Lower lobe of right lung (tissue), 2 donors: ENCODE measurements around the gene UTP11. TPM values are rescaled to one million over a fixed set of nuclear protein-coding genes. Genes with fewer than 3 reads are reported as not detected.
"Not testable (repeated sequence)": the region's sequence is repeated elsewhere in the genome, so short reads cannot be mapped to it uniquely, and the experiment has no call there.

Experiments used
- ATAC-seq, 2 donors: fragments of 200-7000 bp; cut with Tn5 transposase; one replicate each; pipeline ENCODE4 v1.9.1; 2020 to 2022; ENCODE audit warnings: mild to moderate bottlenecking in 2 of 2, moderate library complexity in 2 of 2
- DNase-seq: peaks from one replicate; pipeline ENCODE4 v3.0.0-alpha.2; 2020
- H3K27ac ChIP-seq: fragments of 200-600 bp; one replicate; pipeline ENCODE4 v1.8.0; 2022
- H3K27me3 ChIP-seq: fragments of 200-600 bp; one replicate; pipeline ENCODE4 v1.8.0; 2022; ENCODE audit warnings: low read depth
- H3K36me3 ChIP-seq: fragments of 200-600 bp; one replicate; pipeline ENCODE4 v1.8.0; 2022; ENCODE audit warnings: mild to moderate bottlenecking
- H3K4me1 ChIP-seq: fragments of 200-600 bp; one replicate; pipeline ENCODE4 v1.8.0; 2022
- H3K4me3 ChIP-seq: fragments of 200-600 bp; one replicate; pipeline ENCODE4 v1.8.0; 2022; ENCODE audit warnings: mild to moderate bottlenecking
- H3K9me3 ChIP-seq: fragments of 200-600 bp; one replicate; pipeline ENCODE4 v1.8.0; 2022
- intact Hi-C: fragments of 100-400 bp; cut with DNase I; formaldehyde crosslinking; loops from one replicate; pipeline ENCODE4 v1.11.0; 2022
- long read RNA-seq: library from polyadenylated mRNA; unstranded; transcript quantifications from one replicate; pipeline ENCODE4 v2.0.0, GENCODE V29; 2021
- total RNA-seq: library from RNA; stranded (reverse); fragmentation: NEBNext Ultra II Directional; extraction: Animal tissue kit (Norgen Biotek cat#: 25700); gene quantifications from one replicate; pipeline ENCODE4 v1.2.1, GENCODE V29; 2021
- TF ChIP-seq, protein P1 (sequence below): fragments of 200-600 bp; IDR thresholded peaks from one replicate; pipeline ENCODE4 v1.8.0; 2022; ENCODE audit warnings: antibody characterized with exemption, mild to moderate bottlenecking
- donor health status: DM: no; HTN: yes; CAD: no; lungs with severe emphysema.

The UTP11 gene, protein sequence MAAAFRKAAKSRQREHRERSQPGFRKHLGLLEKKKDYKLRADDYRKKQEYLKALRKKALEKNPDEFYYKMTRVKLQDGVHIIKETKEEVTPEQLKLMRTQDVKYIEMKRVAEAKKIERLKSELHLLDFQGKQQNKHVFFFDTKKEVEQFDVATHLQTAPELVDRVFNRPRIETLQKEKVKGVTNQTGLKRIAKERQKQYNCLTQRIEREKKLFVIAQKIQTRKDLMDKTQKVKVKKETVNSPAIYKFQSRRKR
- 22.8 TPM for total RNA-seq
- long read RNA-seq, transcript UTP11-201 (8 exons, 2,019 nt), result major isoform, 41 of 42 reads
- long read RNA-seq, partial matches to known transcripts, result 1 of 42 reads
- long read RNA-seq, other reads (novel, unspliced or antisense), result 0 of 42 reads

DNA sequence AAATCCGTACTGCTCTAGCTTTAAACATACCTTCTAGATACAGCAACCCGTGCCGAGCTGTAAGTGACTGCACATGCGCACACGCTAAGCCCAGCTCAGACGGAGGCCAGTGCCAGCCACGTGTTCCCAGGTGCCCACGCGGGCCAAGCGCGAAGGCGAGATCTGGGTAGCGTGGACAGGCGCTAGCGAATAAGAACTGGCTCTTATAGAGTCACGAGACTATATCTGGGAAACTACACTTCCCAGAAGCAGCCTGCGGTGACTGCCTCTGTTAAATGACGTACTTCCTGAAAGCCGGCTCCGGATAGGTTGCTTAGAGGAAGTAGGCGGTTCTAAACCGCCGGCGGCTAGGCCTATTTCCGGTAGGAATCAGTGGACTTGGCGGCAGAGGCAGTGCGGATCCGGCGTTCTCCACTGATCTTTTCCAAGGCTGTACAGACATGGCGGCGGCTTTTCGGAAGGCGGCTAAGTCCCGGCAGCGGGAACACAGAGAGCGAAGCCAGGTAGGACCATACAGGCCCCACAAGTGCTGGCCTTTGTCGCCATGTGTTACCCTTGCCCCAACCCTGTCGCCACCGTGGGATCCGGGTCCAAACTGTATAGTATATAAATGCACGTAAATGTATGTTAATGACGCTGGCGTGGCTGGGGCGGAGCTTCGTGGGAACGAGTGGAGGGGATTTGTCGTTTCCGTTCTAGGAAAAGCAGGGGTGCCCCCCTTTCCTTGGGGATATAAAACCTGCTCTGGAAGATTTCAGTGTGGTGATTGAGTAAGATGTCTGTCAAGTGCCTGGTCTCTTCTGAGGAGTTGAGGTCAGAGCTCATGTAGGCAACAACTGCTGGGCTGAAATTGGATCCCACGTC is at the start of gene UTP11:
Gene UTP11, plus strand, starts transcription at position 372 of the 864 bp plus-strand sequence. Its CDS starts 69 bp downstream, at position 441.
- Histone ChIP-seq H3K27me3 (no peaks in the 10 kb centered on the region), H3K36me3 (peaks cover 18% of the 10 kb centered on the region), H3K4me3 (peak within 1 kb of the TSS; percentile 78), H3K4me1 (peaks cover 41% of the 10 kb centered on the region), H3K9me3 (no peaks in the 10 kb centered on the region), H3K27ac (peak within 1 kb of the TSS; percentile 91)
- peak; percentile 96 for DNase-seq
- intact Hi-C loops, result no loop called here
- TF ChIP-seq, protein P1, sequence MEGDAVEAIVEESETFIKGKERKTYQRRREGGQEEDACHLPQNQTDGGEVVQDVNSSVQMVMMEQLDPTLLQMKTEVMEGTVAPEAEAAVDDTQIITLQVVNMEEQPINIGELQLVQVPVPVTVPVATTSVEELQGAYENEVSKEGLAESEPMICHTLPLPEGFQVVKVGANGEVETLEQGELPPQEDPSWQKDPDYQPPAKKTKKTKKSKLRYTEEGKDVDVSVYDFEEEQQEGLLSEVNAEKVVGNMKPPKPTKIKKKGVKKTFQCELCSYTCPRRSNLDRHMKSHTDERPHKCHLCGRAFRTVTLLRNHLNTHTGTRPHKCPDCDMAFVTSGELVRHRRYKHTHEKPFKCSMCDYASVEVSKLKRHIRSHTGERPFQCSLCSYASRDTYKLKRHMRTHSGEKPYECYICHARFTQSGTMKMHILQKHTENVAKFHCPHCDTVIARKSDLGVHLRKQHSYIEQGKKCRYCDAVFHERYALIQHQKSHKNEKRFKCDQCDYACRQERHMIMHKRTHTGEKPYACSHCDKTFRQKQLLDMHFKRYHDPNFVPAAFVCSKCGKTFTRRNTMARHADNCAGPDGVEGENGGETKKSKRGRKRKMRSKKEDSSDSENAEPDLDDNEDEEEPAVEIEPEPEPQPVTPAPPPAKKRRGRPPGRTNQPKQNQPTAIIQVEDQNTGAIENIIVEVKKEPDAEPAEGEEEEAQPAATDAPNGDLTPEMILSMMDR, result no peak
- peak; percentile 98 to 99 for ATAC-seq

DNA sequence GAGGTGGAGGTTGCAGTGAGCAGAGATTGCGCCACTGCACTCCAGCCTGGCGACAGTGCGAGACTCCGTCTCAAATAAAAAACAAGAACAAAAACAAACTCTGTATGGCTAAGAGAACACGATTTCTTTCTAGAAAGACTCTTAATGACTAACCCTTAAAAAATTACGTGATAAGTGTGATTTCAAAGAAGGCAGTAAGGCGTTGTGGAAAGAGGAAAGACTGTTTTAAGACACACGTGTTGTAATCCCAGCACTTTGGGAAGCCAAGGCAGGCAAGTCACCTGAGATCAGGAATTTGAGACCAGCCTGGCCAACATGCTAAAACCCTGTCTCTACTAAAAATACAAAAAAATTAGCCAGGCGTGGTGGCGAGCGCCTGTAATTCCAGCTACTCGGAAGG is 48.4 kb upstream of the UTP11 start:
- H3K4me1 ChIP-seq, H3K4me3 ChIP-seq, DNase-seq, H3K27ac ChIP-seq, intact Hi-C loops, ATAC-seq, H3K27me3 ChIP-seq, H3K9me3 ChIP-seq: not testable (repeated sequence)
- peaks cover 96% of the 10 kb centered on the region for H3K36me3 ChIP-seq

- TF ChIP-seq, protein P1, result no peak
- no peaks in the 10 kb centered on the region for H3K9me3 ChIP-seq
- intact Hi-C loops, result no loop called here
- no peak overlapping the region for H3K4me3 ChIP-seq
- H3K27me3 ChIP-seq, result no peaks in the 10 kb centered on the region
- H3K4me1 ChIP-seq, result no peaks in the 10 kb centered on the region
- H3K36me3 ChIP-seq, result peaks cover 95% of the 10 kb centered on the region
- ATAC-seq (no peak), DNase-seq (no peak)
- no peak overlapping the region for H3K27ac ChIP-seq
Measured at GRCh38 chr1:37965301-37965700, 47.2 kb upstream of the UTP11 start.

GRCh38 chr1:37973684-37974083 is 38.9 kb upstream of the UTP11 start:
- H3K36me3 ChIP-seq, result peaks cover 97% of the 10 kb centered on the region
- not testable (repeated sequence) for H3K27ac ChIP-seq, ATAC-seq, H3K27me3 ChIP-seq, DNase-seq, H3K9me3 ChIP-seq, H3K4me3 ChIP-seq, H3K4me1 ChIP-seq
- intact Hi-C loops, result loop anchor here (5.0 kb wide), 1 partner anchor 86 kb away; no protein-coding TSS in a partner anchor

GRCh38 chr1:37974567-37974966 is 38.0 kb upstream of the UTP11 start:
- ATAC-seq (no peak), DNase-seq (no peak)
- Histone ChIP-seq H3K27ac (no peak overlapping the region), H3K36me3 (peaks cover 97% of the 10 kb centered on the region), H3K4me3 (no peak overlapping the region), H3K27me3 (no peaks in the 10 kb centered on the region), H3K9me3 (no peaks in the 10 kb centered on the region), H3K4me1 (no peaks in the 10 kb centered on the region)
- intact Hi-C loops, result loop anchor here (5.0 kb wide), 1 partner anchor 87 kb away; no protein-coding TSS in a partner anchor
- TF ChIP-seq, protein P1, result no peak

- DNase-seq, H3K27me3 ChIP-seq, intact Hi-C loops, H3K4me3 ChIP-seq, H3K27ac ChIP-seq, H3K4me1 ChIP-seq, H3K9me3 ChIP-seq: not testable (repeated sequence)
- TF ChIP-seq, protein P1, result peak; percentile 58
- H3K36me3 ChIP-seq, result peaks cover 97% of the 10 kb centered on the region
- peak; percentile 80 to 81 for ATAC-seq
Measured at GRCh38 chr1:37975083-37975482, 37.5 kb upstream of the UTP11 start.
